C4-2B (cell line): ENCODE data around the gene ARID5B.

Experiments used
- CTCF ChIP-seq: fragments of 450-650 bp; conservative IDR thresholded peaks from 2 replicates; pipeline ENCODE4 v1.5.1; 2017; ENCODE audit warnings: mild to moderate bottlenecking
- ZFX ChIP-seq: fragments of 450-650 bp; IDR thresholded peaks from 2 replicates; pipeline ENCODE4 v1.6.1; 2017

GRCh38 chr10:62085404-62085803 is 183.9 kb downstream of the ARID5B start:
- TF ChIP-seq CTCF = no peak
- TF ChIP-seq ZFX = no peak
